Stomach (tissue), 4 donors: ENCODE measurements around the gene GSPT1.

Source experiments
- CTCF ChIP-seq, 7 experiments: fragments of 450-650 bp in 4 of 7; fragments of 200-600 bp in 3 of 7; sonication (generic) in 3 of 7; IDR thresholded peaks; one replicate each; pipeline ENCODE4 v1.5.1; 2016 to 2019; ENCODE audit warnings: antibody characterized with exemption in 7 of 7, control low read depth in 2 of 7, mild to moderate bottlenecking in 1 of 7
- EP300 ChIP-seq: sonication (generic); formaldehyde crosslinking; IDR thresholded peaks from one replicate; pipeline ENCODE4 v1.6.1; 2017; ENCODE audit warnings: antibody characterized with exemption
- POLR2A ChIP-seq, 4 donors: fragments of 450-650 bp; IDR thresholded peaks; one replicate each; pipeline ENCODE4 v1.6.1; 2016; ENCODE audit warnings: antibody characterized with exemption in 4 of 4, control low read depth in 2 of 4, mild to moderate bottlenecking in 1 of 4, moderate library complexity in 1 of 4
- POLR2AphosphoS5 ChIP-seq, 3 donors: sonication (generic); formaldehyde crosslinking; IDR thresholded peaks; one replicate each; pipeline ENCODE4 v1.6.1; 2016; ENCODE audit warnings: antibody characterized with exemption in 3 of 3

- TF ChIP-seq POLR2AphosphoS5 (IDR thresholded peaks at IDR 0.05) = no peak
- no peak for TF ChIP-seq CTCF (IDR thresholded peaks at IDR 0.05)
- no peak for TF ChIP-seq POLR2A (IDR thresholded peaks at IDR 0.05)
- TF ChIP-seq EP300 = no peak
Measured at GRCh38 chr16:11833951-11834695, 81.6 kb downstream of the GSPT1 start.
